Heart left ventricle (tissue), 16 donors: ENCODE results near the gene FOXK2. TPM values are rescaled to one million over a fixed set of nuclear protein-coding genes. Genes with fewer than 3 reads are reported as not detected.
"Not testable (repeated sequence)": the region's sequence is repeated elsewhere in the genome, so short reads cannot be mapped to it uniquely, and the experiment has no call there.

ENCODE experiments used
- ATAC-seq, 4 donors: fragments of 200-7000 bp; cut with Tn5 transposase; one replicate each; pipeline ENCODE4 v1.9.1; 2020 to 2022; ENCODE audit warnings: moderate library complexity in 4 of 4, mild to moderate bottlenecking in 3 of 4, moderate number of reproducible peaks in 1 of 4
- DNase-seq, 5 donors: peaks; one replicate each; pipeline ENCODE4 v3.0.0-alpha.2; 2020
- H3K27ac ChIP-seq, 12 donors: fragments of 200-600 bp; sonication (generic) in 4 of 12; one replicate each; pipeline versions ENCODE4 v1.5.0 to v1.8.0; 2016 to 2022; ENCODE audit warnings: mild to moderate bottlenecking in 2 of 12
- H3K27me3 ChIP-seq, 9 donors: fragments of 200-600 bp; sonication (generic) in 2 of 9; one replicate each; pipeline versions ENCODE4 v1.5.1 to v1.8.0; 2016 to 2022; ENCODE audit warnings: mild to moderate bottlenecking in 3 of 9
- H3K36me3 ChIP-seq, 9 donors: fragments of 200-600 bp; sonication (generic) in 2 of 9; one replicate each; pipeline versions ENCODE4 v1.5.0 to v1.8.0; 2018 to 2022; ENCODE audit warnings: mild to moderate bottlenecking in 2 of 9
- H3K4me1 ChIP-seq, 12 donors: fragments of 200-600 bp; sonication (generic) in 4 of 12; one replicate each; pipeline versions ENCODE4 v1.5.0 to v1.8.0; 2016 to 2022; ENCODE audit warnings: mild to moderate bottlenecking in 3 of 12
- H3K4me3 ChIP-seq, 12 donors: fragments of 200-600 bp; sonication (generic) in 4 of 12; one replicate each; pipeline versions ENCODE4 v1.5.0 to v1.8.0; 2017 to 2022; ENCODE audit warnings: mild to moderate bottlenecking in 9 of 12, moderate library complexity in 4 of 12
- H3K9me3 ChIP-seq, 12 donors: fragments of 200-600 bp; sonication (generic) in 4 of 12; one replicate each; pipeline versions ENCODE4 v1.5.0 to v1.8.0; 2016 to 2022; ENCODE audit warnings: mild to moderate bottlenecking in 1 of 12
- CTCF ChIP-seq, 12 donors: fragments of 200-600 bp; sonication (generic) in 4 of 12; IDR thresholded peaks; one replicate each; pipeline versions ENCODE4 v1.5.0 to v1.8.0; 2018 to 2022; ENCODE audit warnings: antibody characterized with exemption in 12 of 12, mild to moderate bottlenecking in 5 of 12
- POLR2A ChIP-seq, 2 donors: fragments of 450-650 bp; IDR thresholded peaks; one replicate each; pipeline ENCODE4 v1.6.1; 2017; ENCODE audit warnings: antibody characterized with exemption in 2 of 2, mild to moderate bottlenecking in 2 of 2, moderate library complexity in 2 of 2
- WGBS, 4 donors: extraction: QIAGEN DNeasy Blood & Tissue Kit in 2 of 4; methylation state at CpG; one replicate each; pipeline versions ENCODE4 v1.1.5 to v1.1.7; 2013 to 2018; 5-methylcytosine and 5-hydroxymethylcytosine counted together
- intact Hi-C, 10 donors: fragments of 100-400 bp; cut with DNase I; formaldehyde crosslinking; loops; one replicate each; pipeline versions ENCODE4 v1.11.1 to v1.14.2; 2022
- polyA plus RNA-seq, 2 donors: library from polyadenylated mRNA; stranded (reverse); fragments of 200-250 nt; gene quantifications; one replicate each; pipeline ENCODE4 v1.2.3, GENCODE V29; 2013
- total RNA-seq, 9 donors: library from RNA; depleted of rRNA in 2 of 9; stranded (reverse); fragments of >200 nt in 2 of 9; fragmentation: NEBNext Ultra II Directional in 3 of 9; extraction: Animal tissue kit (Norgen Biotek cat#: 25700) in 3 of 9; gene quantifications; one replicate each; pipeline versions ENCODE4 v1.1.0 to v1.2.4, GENCODE V29; 2016 to 2023
- donor health status: ischemic (EF 13 %, LVEDD 7.1; RV severe dilation, severe dysfunction).
- donor health status: healthy with polysubstance abuse.
- donor health status: DM: no; HTN: yes; CAD: no.
- donor health status: DM: no; HTN: no; CAD: no.
- donor health status: ischemic (EF 25% LVEDD 6.9; RV normal size, moderate dysfunction).
- donor health status: ischemic (EF 25% LVEDD 5.7; RV mildly dilated, moderate dysfunction).
- donor health status: healthy.
- donor health status: DM: yes; HTN: yes; CAD: no.
- donor health status: ischemic (EF 35%, LVEDD 5.7; RV mildly dilated, moderate dysfunction).
- donor health status: nonischemic (EF 11% LVEDD 7.7; RV severe dilation, severe dysfunction).
- donor health status: DM: yes; HTN: yes; CAD: no.
- donor health status: PGD.
- donor health status: ischemic (EF 29% LVEDD 5.4; RV normal size, mild dysfunction).
- donor health status: nonischemic (EF 23%, LVEDD 6.1; RV moderate dilation, normal function).

Gene FOXK2
- total and polyA plus RNA-seq, 11 donors, result 15.6 to 77.0 (median 33.9) TPM

- Histone ChIP-seq H3K27ac (no peak overlapping the region), H3K9me3 (no peaks in the 10 kb centered on the region), H3K27me3 (no peaks in the 10 kb centered on the region), H3K4me3 (no peak overlapping the region), H3K4me1 (peaks cover 0 to 15% (median 0%) of the 10 kb centered on the region in 12 donors), H3K36me3 (peaks cover 0 to 64% (median 52%) of the 10 kb centered on the region in 9 donors)
- no peak for TF ChIP-seq POLR2A (IDR thresholded peaks at IDR 0.05)
- no peak for TF ChIP-seq CTCF (IDR thresholded peaks at IDR 0.05)
- 88 to 93% (median 92%) methylated on average over 21 to 28 of the region's 28 CpGs for WGBS, 4 donors
- no peak for DNase-seq
- intact Hi-C loops, result no loop called here
- peak in 1 of 4 donors; percentile 34 for ATAC-seq
Observed at GRCh38 chr17:82583720-82584234, 64.2 kb downstream of the FOXK2 start.

GRCh38 chr17:82585935-82586575 is 66.5 kb downstream of the FOXK2 start:
- Histone ChIP-seq H3K4me1 (peaks cover 0 to 19% (median 7%) of the 10 kb centered on the region in 12 donors), H3K27ac (peak overlapping the region in 1 of 12 donors; percentile 53), H3K36me3 (peaks cover 0 to 66% (median 50%) of the 10 kb centered on the region in 9 donors)
- ATAC-seq, H3K9me3 ChIP-seq, intact Hi-C loops, H3K27me3 ChIP-seq, H3K4me3 ChIP-seq: not testable (repeated sequence)
- peak in 3 of 5 donors; percentile 63 to 66 (median 65) for DNase-seq
- WGBS, 4 donors, result 88 to 96% (median 91%) methylated on average over 22 to 23 of the region's 23 CpGs

- Histone ChIP-seq H3K27me3 (no peaks in the 10 kb centered on the region), H3K4me3 (no peak overlapping the region), H3K27ac (peak overlapping the region in 3 of 12 donors; percentile 29 to 89 (median 49)), H3K9me3 (no peaks in the 10 kb centered on the region), H3K4me1 (peaks cover 0 to 25% (median 11%) of the 10 kb centered on the region in 12 donors), H3K36me3 (peaks cover 0 to 65% (median 48%) of the 10 kb centered on the region in 9 donors)
- no peak for ATAC-seq
- intact Hi-C loops, result no loop called here
- TF ChIP-seq CTCF (IDR thresholded peaks at IDR 0.05) (no peak), POLR2A (IDR thresholded peaks at IDR 0.05) (no peak)
- 83 to 93% (median 89%) methylated on average over 19 to 21 of the region's 21 CpGs for WGBS, 4 donors
- DNase-seq, result no peak
Observed at GRCh38 chr17:82586576-82587233, 67.2 kb downstream of the FOXK2 start.

GRCh38 chr17:82587234-82588086 is 67.9 kb downstream of the FOXK2 start:
- Histone ChIP-seq H3K4me1 (peaks cover 1 to 26% (median 17%) of the 10 kb centered on the region in 12 donors), H3K9me3 (no peaks in the 10 kb centered on the region), H3K27me3 (no peaks in the 10 kb centered on the region), H3K4me3 (no peak overlapping the region), H3K36me3 (peaks cover 0 to 57% (median 42%) of the 10 kb centered on the region in 9 donors), H3K27ac (peak overlapping the region in 3 of 12 donors; percentile 29 to 89 (median 49))
- no peak for TF ChIP-seq CTCF (IDR thresholded peaks at IDR 0.05)
- TF ChIP-seq POLR2A (IDR thresholded peaks at IDR 0.05), result no peak
- WGBS, 4 donors, result 77 to 86% (median 82%) methylated on average over 38 to 47 of the region's 47 CpGs
- no peak for DNase-seq
- ATAC-seq, result peak in 1 of 4 donors; percentile 14
- intact Hi-C loops, result no loop called here
